Activated naive CD4-positive, alpha-beta T cell treated with anti-CD3 and anti-CD28 coated beads for 36 hours (primary cell): ENCODE results near the gene ENAH. TPM values are rescaled to one million over a fixed set of nuclear protein-coding genes. Genes with fewer than 3 reads are reported as not detected.

Experiments
- CTCF ChIA-PET: fragments of 350-600 bp; sonication (Branson Sonifier 250); formaldehyde crosslinking; loops from one replicate; lab custom pipeline; 2021; ENCODE audit warnings: antibody characterized with exemption; lab: Charles Lee
- DNase-seq: peaks from one replicate; pipeline ENCODE4 v3.0.0-alpha.2; 2020
- H3K27ac Mint-ChIP-seq: one replicate; pipeline ENCODE4 v1.8.0; 2021; ENCODE audit warnings: mild to moderate bottlenecking, mixed read lengths
- H3K27me3 Mint-ChIP-seq: one replicate; pipeline ENCODE4 v1.8.0; 2021; ENCODE audit warnings: low read depth, mixed read lengths
- H3K36me3 Mint-ChIP-seq: one replicate; pipeline ENCODE4 v1.8.0; 2021; ENCODE audit warnings: low read depth, mixed read lengths
- H3K4me1 Mint-ChIP-seq: one replicate; pipeline ENCODE4 v1.8.0; 2021; ENCODE audit warnings: low read depth, mixed read lengths
- H3K4me3 Mint-ChIP-seq: one replicate; pipeline ENCODE4 v1.8.0; 2021; ENCODE audit warnings: mild to moderate bottlenecking, moderate library complexity, mixed read lengths
- H3K9me3 Mint-ChIP-seq: one replicate; pipeline ENCODE4 v1.8.0; 2021; ENCODE audit warnings: mixed read lengths
- intact Hi-C: fragments of 100-400 bp; cut with micrococcal nuclease; formaldehyde crosslinking; loops from one replicate; pipeline ENCODE4 v1.15.1; 2023
- total RNA-seq, 2 experiments: library from RNA; stranded (reverse); gene quantifications; one replicate each; pipeline ENCODE4 v1.2.3, GENCODE V29; 2021

Gene ENAH
- total RNA-seq, 2 experiments from 2014 or later: 0.91 to 2.0 TPM

DNA sequence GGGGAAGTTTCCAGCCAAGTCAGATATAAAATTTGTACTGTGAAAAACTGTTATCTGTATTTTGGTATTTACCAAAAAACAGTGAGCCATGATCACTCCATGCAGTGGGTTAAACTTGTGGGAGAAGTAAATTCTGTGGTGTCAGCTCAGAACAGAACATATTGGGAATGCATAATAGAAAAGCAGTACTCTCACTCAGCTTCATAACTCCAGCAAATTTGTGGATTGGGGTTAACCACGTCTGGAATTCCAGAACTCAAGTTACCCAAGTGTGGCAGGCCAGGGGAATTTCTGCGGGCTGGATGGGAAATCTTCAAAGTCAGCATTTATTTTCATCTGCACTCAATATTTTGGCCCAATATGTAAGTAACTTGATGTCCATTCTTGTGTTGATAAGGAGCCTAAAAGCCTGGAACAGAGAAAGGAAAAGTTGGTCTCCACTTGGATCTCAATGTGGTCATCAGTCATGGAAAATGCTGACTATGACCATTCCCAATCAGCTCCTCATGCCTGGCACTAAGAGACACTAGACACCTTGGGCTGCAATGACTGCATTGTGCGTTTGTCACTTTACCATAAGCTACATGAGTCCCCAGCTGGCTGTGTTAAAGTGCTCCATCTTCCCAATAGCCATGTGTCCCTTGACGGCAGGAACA is 39.1 kb upstream of the ENAH start:
- CTCF ChIA-PET: interaction anchor here (1.3 kb wide), 1 partner anchor 217 kb away, joined by 4 read pairs; no protein-coding TSS in a partner anchor
- Mint-ChIP-seq H3K27me3 (no peaks in the 10 kb centered on the region), H3K4me3 (no peak overlapping the region), H3K36me3 (no peaks in the 10 kb centered on the region), H3K9me3 (peaks cover 2% of the 10 kb centered on the region), H3K4me1 (no peaks in the 10 kb centered on the region), H3K27ac (no peak overlapping the region)
- no peak for DNase-seq
- intact Hi-C loops: no loop called here

DNA sequence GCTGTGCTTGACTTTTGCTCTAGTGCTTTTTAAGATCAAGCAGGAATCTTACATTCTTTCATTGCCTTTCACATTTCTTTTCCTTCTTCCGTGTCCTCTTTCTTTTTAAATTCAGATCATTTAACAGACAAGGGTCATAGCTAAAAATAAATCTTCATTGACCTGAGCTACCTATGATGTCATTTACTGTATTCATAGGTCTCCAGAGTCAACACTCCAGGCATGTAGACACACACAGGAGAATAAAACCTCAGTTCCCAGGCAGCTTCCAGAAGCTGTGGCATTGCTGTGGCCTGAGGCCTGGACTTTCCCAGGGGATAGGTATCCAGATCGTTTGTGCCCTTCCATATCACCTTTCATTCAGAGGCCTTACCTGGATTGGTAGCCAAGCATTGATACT is 38.5 kb upstream of the ENAH start:
- CTCF ChIA-PET: no interaction called here
- no peaks in the 10 kb centered on the region for H3K36me3 Mint-ChIP-seq
- no peak overlapping the region for H3K4me3 Mint-ChIP-seq
- H3K27me3 Mint-ChIP-seq: no peaks in the 10 kb centered on the region
- peaks cover 2% of the 10 kb centered on the region for H3K9me3 Mint-ChIP-seq
- intact Hi-C loops: no loop called here
- no peaks in the 10 kb centered on the region for H3K4me1 Mint-ChIP-seq
- H3K27ac Mint-ChIP-seq: no peak overlapping the region
- no peak for DNase-seq

DNA sequence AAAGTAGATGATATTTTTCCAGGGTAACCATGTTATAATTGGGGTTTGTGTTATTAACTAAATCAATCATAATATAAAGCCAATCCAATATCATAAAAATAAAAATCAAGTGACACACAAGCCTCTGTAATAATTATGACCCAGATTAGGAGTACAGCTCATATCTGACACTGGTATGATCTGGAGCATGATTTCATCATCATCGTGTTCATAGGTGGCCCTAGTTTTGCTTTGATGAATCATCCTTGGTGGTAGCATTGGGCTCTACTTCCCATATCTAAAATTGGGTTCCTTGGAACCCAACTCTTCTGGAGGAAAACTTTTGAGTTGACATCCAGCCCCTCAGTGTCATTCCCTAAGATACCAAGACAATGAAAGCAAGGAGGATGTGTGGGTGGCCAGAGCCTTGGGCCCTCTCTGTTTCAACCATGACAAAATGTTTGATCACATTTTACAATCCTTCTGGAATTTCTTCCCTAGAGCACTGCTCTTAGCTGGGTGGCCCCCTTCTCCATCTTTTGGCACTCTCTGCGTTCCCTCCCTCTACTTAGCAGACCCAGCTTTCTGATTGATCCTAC is 37.0 kb upstream of the ENAH start:
- no peak overlapping the region for H3K27ac Mint-ChIP-seq
- peaks cover 2% of the 10 kb centered on the region for H3K9me3 Mint-ChIP-seq
- H3K27me3 Mint-ChIP-seq: no peaks in the 10 kb centered on the region
- H3K36me3 Mint-ChIP-seq: no peaks in the 10 kb centered on the region
- no peak for DNase-seq
- no peaks in the 10 kb centered on the region for H3K4me1 Mint-ChIP-seq
- CTCF ChIA-PET: interaction anchor here (0.6 kb wide), 1 partner anchor 297 kb away, joined by 3 read pairs; no protein-coding TSS in a partner anchor
- intact Hi-C loops: no loop called here
- H3K4me3 Mint-ChIP-seq: no peak overlapping the region

GRCh38 chr1:225688345-225688744 is 35.4 kb upstream of the ENAH start:
- Mint-ChIP-seq H3K36me3 (no peaks in the 10 kb centered on the region), H3K9me3 (no peaks in the 10 kb centered on the region), H3K4me1 (no peaks in the 10 kb centered on the region), H3K27ac (no peak overlapping the region), H3K27me3 (no peaks in the 10 kb centered on the region), H3K4me3 (no peak overlapping the region)
- intact Hi-C loops: no loop called here
- CTCF ChIA-PET: no interaction called here
- DNase-seq: no peak

DNA sequence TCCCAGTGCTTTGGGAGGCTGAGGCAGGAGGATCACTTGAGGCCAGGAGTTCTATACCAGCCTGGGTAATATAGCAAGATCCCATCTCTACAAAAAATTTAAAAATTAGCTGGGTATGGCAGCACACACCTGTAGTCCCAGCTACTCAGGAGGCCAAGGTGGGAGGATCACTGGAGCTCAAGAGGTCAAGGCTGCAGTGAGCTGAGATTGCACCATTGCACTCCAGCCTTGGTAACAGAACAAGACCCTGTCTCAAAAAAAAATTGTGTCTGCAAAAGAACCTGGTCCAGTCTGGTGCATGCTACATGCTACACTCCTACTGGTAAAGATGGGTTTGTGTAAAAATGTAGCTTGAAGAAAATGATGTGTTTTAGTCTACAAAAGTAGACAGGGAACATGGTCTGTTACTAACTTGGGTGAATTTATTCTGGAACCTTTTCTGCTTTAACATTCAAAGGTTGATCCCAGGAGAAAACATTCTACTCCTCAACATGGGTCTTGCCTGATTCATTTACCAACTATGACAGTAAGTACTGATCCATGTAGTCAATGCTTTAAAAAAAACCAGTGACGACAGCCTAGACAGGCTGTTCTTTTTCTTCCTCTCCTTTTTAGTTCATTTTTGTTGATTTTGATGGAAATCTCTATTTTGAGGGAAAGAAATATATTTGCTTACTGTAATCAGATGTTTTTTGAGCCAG is 32.7 kb upstream of the ENAH start:
- no peaks in the 10 kb centered on the region for H3K4me1 Mint-ChIP-seq
- no peaks in the 10 kb centered on the region for H3K27me3 Mint-ChIP-seq
- H3K27ac Mint-ChIP-seq: no peak overlapping the region
- H3K36me3 Mint-ChIP-seq: no peaks in the 10 kb centered on the region
- no peak for DNase-seq
- no peak overlapping the region for H3K4me3 Mint-ChIP-seq
- H3K9me3 Mint-ChIP-seq: no peaks in the 10 kb centered on the region
- CTCF ChIA-PET: no interaction called here
- intact Hi-C loops: no loop called here

DNA sequence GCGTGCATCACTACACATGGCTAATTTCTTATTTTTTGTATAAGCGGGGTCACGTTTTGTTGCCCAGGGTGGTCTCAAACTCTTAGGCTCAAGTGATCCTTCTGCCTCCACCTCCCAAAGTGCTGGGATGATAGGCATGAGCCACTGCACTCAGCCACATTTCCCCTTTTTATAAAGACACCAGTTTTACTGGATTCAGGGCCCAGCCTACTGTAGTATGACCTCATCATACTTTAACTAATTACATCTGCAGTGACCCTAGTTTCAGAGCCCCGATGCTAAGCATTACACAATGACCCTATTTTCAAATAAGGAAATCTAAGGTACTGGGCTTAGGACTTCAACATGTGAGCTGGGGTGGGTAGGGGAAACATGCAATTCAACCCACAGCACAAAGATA is 31.8 kb upstream of the ENAH start:
- CTCF ChIA-PET: no interaction called here
- H3K27me3 Mint-ChIP-seq: peaks cover 3% of the 10 kb centered on the region
- H3K9me3 Mint-ChIP-seq: no peaks in the 10 kb centered on the region
- DNase-seq: no peak
- no peak overlapping the region for H3K27ac Mint-ChIP-seq
- intact Hi-C loops: no loop called here
- no peaks in the 10 kb centered on the region for H3K4me1 Mint-ChIP-seq
- H3K36me3 Mint-ChIP-seq: no peaks in the 10 kb centered on the region
- H3K4me3 Mint-ChIP-seq: no peak overlapping the region

- intact Hi-C loops: no loop called here
- H3K27ac Mint-ChIP-seq: no peak overlapping the region
- H3K9me3 Mint-ChIP-seq: no peaks in the 10 kb centered on the region
- DNase-seq: no peak
- peaks cover 15% of the 10 kb centered on the region for H3K27me3 Mint-ChIP-seq
- CTCF ChIA-PET: no interaction called here
- peaks cover 3% of the 10 kb centered on the region for H3K4me1 Mint-ChIP-seq
- no peak overlapping the region for H3K4me3 Mint-ChIP-seq
- no peaks in the 10 kb centered on the region for H3K36me3 Mint-ChIP-seq
Observed at GRCh38 chr1:225681231-225681630, 28.3 kb upstream of the ENAH start.

DNA sequence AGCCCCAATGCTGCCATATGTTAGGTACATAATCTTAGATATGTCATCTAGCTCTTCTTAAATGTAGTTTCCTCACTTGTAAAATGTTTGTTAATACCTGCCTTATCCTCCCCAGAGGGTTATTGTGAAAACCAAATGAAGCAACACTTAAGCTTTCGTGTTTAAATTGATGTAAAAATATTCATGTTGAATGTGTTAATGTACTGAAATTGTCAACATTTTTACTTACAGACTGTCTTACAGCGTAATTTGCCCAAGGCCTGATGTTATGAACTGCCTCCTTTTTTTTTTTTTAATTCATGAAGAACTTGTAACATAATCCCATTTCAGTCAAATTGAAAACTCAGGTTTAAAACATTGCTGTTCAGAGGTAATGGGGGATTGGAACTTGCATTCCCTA is 25.6 kb upstream of the ENAH start:
- CTCF ChIA-PET: interaction anchor here (0.6 kb wide), 1 partner anchor 43 kb away, joined by 4 read pairs; no protein-coding TSS in a partner anchor
- H3K4me1 Mint-ChIP-seq: peaks cover 3% of the 10 kb centered on the region

DNA sequence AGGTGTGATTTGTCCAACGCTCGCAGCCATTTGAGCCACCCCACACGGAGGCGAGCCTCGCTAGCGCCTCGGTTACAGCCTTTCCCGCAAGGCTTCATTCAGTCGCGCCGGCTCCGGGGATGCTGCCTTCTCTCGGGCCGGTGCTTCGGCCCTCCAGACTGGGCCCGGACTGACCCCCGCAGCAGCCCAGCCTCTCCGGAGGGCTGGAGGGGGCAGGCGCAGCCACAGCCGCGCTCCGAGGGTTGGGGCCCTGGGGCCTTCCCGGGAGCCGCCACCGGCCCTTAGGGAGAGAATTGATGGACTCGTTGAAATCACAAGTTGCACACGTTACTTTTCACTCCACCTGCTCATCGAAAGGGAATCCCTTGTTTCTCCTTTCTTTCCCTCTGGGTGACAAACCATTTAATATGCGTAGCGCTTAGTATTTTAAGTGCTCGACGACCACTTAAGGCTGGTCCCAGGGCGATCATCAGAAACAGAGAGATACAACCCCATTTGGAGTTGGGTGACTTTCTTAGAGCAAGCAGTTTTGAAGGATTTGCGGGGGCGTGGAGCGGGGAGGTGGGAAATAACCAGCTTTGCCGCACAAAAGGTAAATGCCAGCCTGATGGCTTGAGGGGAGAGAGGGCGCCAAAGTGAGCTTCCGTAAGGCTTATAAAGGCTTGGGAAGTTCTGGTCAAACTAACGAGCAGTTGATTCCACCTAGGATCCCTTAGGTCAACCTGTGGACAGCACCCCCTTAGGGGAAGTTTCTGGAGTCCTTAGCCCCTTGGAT is 24.6 kb upstream of the ENAH start:
- Mint-ChIP-seq H3K36me3 (no peaks in the 10 kb centered on the region), H3K27ac (no peak overlapping the region), H3K4me1 (peaks cover 3% of the 10 kb centered on the region), H3K9me3 (no peaks in the 10 kb centered on the region), H3K4me3 (no peak overlapping the region), H3K27me3 (peaks cover 20% of the 10 kb centered on the region)
- DNase-seq: no peak
- intact Hi-C loops: no loop called here
- CTCF ChIA-PET: interaction anchor here (0.6 kb wide), 1 partner anchor 206 kb away, joined by 3 read pairs; no protein-coding TSS in a partner anchor

More for the DNA sequence above, 25.6 kb upstream of the ENAH start:
- H3K9me3 Mint-ChIP-seq: no peaks in the 10 kb centered on the region
- H3K27ac Mint-ChIP-seq: no peak overlapping the region
- no peak for DNase-seq
- no peaks in the 10 kb centered on the region for H3K36me3 Mint-ChIP-seq
- peaks cover 20% of the 10 kb centered on the region for H3K27me3 Mint-ChIP-seq
- H3K4me3 Mint-ChIP-seq: no peak overlapping the region
- intact Hi-C loops: no loop called here

GRCh38 chr1:225674381-225674780 is 21.5 kb upstream of the ENAH start:
- H3K36me3 Mint-ChIP-seq: no peaks in the 10 kb centered on the region
- DNase-seq: no peak
- no peak overlapping the region for H3K4me3 Mint-ChIP-seq
- H3K9me3 Mint-ChIP-seq: no peaks in the 10 kb centered on the region
- peaks cover 16% of the 10 kb centered on the region for H3K27me3 Mint-ChIP-seq
- no peak overlapping the region for H3K27ac Mint-ChIP-seq
- intact Hi-C loops: no loop called here
- peaks cover 3% of the 10 kb centered on the region for H3K4me1 Mint-ChIP-seq
- CTCF ChIA-PET: no interaction called here

DNA sequence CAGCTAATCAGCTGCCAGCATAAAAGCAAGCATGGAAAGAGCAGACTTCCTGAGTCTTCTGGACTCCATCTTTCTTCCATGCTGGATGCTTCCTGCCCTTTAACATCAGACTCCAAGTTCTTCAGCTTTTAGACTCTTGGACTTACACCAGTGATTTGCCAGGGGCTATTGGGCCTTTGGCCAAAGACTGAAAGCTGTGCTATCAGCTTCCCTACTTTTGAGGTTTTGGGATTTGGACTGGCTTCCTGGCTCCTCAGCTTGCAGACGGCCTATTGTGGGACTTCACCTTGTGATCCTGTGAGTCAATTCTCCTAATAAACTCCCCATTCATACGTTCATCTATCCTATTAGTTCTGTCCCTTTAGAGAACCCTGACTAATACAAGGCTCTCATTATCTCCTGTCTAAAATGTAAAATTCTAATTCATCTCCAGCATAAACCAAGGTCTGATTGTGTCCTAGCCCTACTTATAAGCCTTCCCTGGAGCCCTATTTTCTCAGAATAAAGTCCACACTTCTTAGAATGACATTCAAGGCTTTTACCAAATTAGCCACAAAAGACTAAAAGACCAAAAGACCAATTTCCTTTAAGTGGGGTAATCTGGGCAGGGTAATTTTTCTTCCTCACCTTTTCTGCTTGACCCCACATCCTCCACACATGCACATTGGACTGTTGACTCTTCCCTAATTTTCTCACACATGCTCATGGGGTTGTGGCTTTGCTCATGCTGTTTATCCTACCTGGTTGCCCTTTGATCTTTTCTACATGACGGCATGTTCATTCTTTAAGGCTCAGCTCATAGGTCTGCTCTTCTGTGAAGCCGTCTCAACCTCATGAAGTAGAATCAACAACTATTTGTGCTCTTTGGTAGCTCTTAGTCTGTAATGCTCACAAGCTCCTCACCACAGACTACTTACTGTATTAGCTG is 18.1 kb upstream of the ENAH start:
- intact Hi-C loops: no loop called here

More for the DNA sequence above, 18.1 kb upstream of the ENAH start:
- no peak for DNase-seq
- CTCF ChIA-PET: interaction anchor here (0.6 to 0.7 kb wide), 2 partner anchors 8 to 650 kb away, joined by 3 read pairs; no protein-coding TSS in a partner anchor
- Mint-ChIP-seq H3K9me3 (no peaks in the 10 kb centered on the region), H3K27me3 (peaks cover 5% of the 10 kb centered on the region), H3K27ac (no peak overlapping the region), H3K36me3 (no peaks in the 10 kb centered on the region), H3K4me1 (no peaks in the 10 kb centered on the region), H3K4me3 (no peak overlapping the region)
